Thyroid gland (tissue), 4 donors: ENCODE data around the gene UPK3A.

Experiments used
- CTCF ChIP-seq, 6 experiments: fragments of 200-600 bp in 3 of 6; fragments of 450-650 bp in 3 of 6; sonication (generic) in 3 of 6; IDR thresholded peaks; one replicate each; pipeline ENCODE4 v1.5.1; 2016 to 2019; ENCODE audit warnings: antibody characterized with exemption in 6 of 6, mild to moderate bottlenecking in 2 of 6, inconsistent platforms in 1 of 6, moderate library complexity in 1 of 6
- POLR2A ChIP-seq, 2 donors: fragments of 450-650 bp; IDR thresholded peaks; one replicate each; pipeline ENCODE4 v1.6.1; 2017; ENCODE audit warnings: antibody characterized with exemption in 2 of 2, mild to moderate bottlenecking in 2 of 2, moderate library complexity in 1 of 2

- TF ChIP-seq CTCF (IDR thresholded peaks at IDR 0.05): no peak
- TF ChIP-seq POLR2A (IDR thresholded peaks at IDR 0.05): no peak
Observed at GRCh38 chr22:45239681-45240051, 45.1 kb upstream of the UPK3A start.
